ENCODE measurements around the gene PCIF1. TPM values are rescaled to one million over a fixed set of nuclear protein-coding genes. Genes with fewer than 3 reads are reported as not detected.
A peak's percentile ranks its signal among the peaks of the same experiment; 100 is the strongest.

The PCIF1 gene
- total RNA-seq, 1 donor from 2014 or later = 13.0 TPM

DNA sequence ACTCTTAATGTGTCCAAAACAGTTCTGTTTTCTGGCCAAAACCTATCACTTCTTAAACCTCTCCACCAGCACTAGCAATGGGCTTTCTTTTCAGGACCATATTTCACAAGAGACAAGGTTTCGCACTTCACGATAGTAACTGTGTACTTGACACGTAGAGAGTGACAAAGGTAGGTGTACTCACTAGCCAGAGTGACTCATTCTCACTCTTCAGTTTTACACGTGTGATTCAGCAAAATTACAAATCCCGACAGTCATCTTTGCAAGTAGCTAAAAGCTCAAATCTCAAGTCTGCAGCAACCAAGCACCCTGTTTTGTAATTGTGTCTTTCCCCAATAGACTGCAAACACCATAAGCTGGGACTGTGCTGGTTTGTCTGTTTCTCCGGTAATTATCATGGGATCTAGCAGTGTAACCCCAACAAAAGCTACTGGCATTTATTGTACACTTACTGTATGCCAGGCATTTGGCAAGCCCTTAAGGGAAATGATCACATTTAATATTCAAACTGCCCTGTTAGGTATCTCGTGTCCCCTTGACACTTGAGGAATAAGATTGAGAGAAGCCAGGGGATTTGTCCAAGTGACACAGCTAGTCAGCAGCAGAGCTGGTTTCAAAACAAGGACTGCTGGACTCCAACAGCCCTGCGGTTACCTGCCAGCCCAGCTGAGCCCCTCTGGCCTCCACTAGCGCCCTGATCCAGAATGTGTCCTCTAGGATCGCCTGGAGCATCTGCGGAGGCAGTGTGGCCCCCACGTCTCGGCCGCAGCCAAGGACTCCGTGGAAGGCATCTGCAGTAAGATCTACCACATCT is 9.9 kb downstream of the PCIF1 start:
- H3K4me3 ChIP-seq (ENCODE audit: insufficient read depth, low read depth, low read length) = no peak overlapping the region
- H3K4me1 ChIP-seq (ENCODE audit: insufficient read depth, low read length) = peaks cover 4% of the 10 kb centered on the region
- Mint-ChIP-seq H3K27me3 (ENCODE audit: low read depth, unreplicated experiment) (no peaks in the 10 kb centered on the region), H3K36me3 (ENCODE audit: low read depth, unreplicated experiment) (peaks cover 35% of the 10 kb centered on the region), H3K4me1 (ENCODE audit: low read depth, unreplicated experiment) (peaks cover 8% of the 10 kb centered on the region), H3K4me3 (ENCODE audit: unreplicated experiment) (no peak overlapping the region), H3K27ac (ENCODE audit: unreplicated experiment) (peak overlapping the region; percentile 77), H3K9me3 (ENCODE audit: unreplicated experiment) (no peaks in the 10 kb centered on the region)
- peak overlapping the region; percentile 1 for H3K27ac ChIP-seq (ENCODE audit: low read depth, low read length)
- no peak for FAIRE-seq
- no peak overlapping the region for H3K4me2 ChIP-seq (ENCODE audit: low read length)
- TF ChIP-seq EZH2 (IDR thresholded peaks at IDR 0.05; ENCODE audit: insufficient read depth, low read length) = no peak
- TF ChIP-seq, protein P1, sequence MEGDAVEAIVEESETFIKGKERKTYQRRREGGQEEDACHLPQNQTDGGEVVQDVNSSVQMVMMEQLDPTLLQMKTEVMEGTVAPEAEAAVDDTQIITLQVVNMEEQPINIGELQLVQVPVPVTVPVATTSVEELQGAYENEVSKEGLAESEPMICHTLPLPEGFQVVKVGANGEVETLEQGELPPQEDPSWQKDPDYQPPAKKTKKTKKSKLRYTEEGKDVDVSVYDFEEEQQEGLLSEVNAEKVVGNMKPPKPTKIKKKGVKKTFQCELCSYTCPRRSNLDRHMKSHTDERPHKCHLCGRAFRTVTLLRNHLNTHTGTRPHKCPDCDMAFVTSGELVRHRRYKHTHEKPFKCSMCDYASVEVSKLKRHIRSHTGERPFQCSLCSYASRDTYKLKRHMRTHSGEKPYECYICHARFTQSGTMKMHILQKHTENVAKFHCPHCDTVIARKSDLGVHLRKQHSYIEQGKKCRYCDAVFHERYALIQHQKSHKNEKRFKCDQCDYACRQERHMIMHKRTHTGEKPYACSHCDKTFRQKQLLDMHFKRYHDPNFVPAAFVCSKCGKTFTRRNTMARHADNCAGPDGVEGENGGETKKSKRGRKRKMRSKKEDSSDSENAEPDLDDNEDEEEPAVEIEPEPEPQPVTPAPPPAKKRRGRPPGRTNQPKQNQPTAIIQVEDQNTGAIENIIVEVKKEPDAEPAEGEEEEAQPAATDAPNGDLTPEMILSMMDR (IDR thresholded peaks at IDR 0.05; ENCODE audit: insufficient read depth, low read depth, low read length) = no peak
- no peaks in the 10 kb centered on the region for H3K27me3 ChIP-seq (ENCODE audit: insufficient read depth, low read length)
- H3K79me2 ChIP-seq (ENCODE audit: insufficient read depth, low read length) = no peaks in the 10 kb centered on the region
- H4K20me1 ChIP-seq (ENCODE audit: insufficient read depth, low read length) = peaks cover 15% of the 10 kb centered on the region
- no peak overlapping the region for H2AFZ ChIP-seq (ENCODE audit: low read depth, low read length)
- peak; percentile 67 for DNase-seq (ENCODE audit: low read depth)
- peaks cover 33% of the 10 kb centered on the region for H3K36me3 ChIP-seq (ENCODE audit: insufficient read depth, low read length)
- no peaks in the 10 kb centered on the region for H3K9me3 ChIP-seq (ENCODE audit: insufficient read depth, low read depth, low read length)
- H3K9ac ChIP-seq (ENCODE audit: low read length) = peak overlapping the region; percentile 21

DNA sequence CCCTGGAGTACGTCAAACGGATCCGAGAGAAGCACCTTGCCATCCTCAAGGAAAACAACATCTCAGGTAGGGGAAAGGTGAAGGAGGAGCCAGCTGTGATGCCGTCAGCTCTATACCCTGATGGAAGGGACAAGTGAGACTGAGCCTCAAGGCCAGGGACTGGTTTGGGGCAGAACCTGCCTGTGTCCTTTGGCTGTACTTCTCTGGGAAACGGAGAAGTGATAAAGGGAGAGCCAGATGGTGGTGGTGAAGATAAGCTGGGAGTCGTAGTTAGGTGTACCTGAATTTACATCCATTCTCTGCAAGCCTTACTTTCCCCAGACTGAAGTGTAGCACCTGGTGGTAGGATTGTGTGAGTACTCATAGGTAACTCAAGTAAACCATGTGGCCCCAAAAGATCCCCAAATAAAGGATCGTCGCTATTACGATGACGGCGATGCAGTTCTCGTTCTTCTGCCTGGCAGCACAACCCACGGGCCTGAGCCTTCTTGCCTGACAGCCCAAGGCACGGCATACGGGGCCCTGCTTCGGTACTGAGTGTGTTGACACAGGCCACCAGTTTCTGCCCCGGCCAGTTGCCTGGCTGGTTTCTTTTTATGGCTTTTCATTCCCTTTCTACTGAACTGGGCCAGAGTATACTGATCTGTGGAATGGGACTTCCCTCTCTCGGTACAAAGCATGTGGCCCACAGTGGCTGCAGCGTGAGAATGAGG is 10.6 kb downstream of the PCIF1 start:
- TF ChIP-seq, protein P1 (IDR thresholded peaks at IDR 0.05; ENCODE audit: insufficient read depth, low read depth, low read length) = peak; percentile 14
- no peak for TF ChIP-seq EZH2 (IDR thresholded peaks at IDR 0.05; ENCODE audit: insufficient read depth, low read length)
- DNase-seq (ENCODE audit: low read depth) = no peak

More for the DNA sequence above, 10.6 kb downstream of the PCIF1 start:
- H2AFZ ChIP-seq (ENCODE audit: low read depth, low read length) = no peak overlapping the region
- no peak overlapping the region for H3K4me2 ChIP-seq (ENCODE audit: low read length)
- H3K4me3 ChIP-seq (ENCODE audit: insufficient read depth, low read depth, low read length) = no peak overlapping the region
- H3K27ac Mint-ChIP-seq (ENCODE audit: unreplicated experiment) = no peak overlapping the region
- peaks cover 28% of the 10 kb centered on the region for H3K36me3 Mint-ChIP-seq (ENCODE audit: low read depth, unreplicated experiment)
- no peak overlapping the region for H3K9ac ChIP-seq (ENCODE audit: low read length)
- no peaks in the 10 kb centered on the region for H3K9me3 ChIP-seq (ENCODE audit: insufficient read depth, low read depth, low read length)
- H3K79me2 ChIP-seq (ENCODE audit: insufficient read depth, low read length) = no peaks in the 10 kb centered on the region
- no peaks in the 10 kb centered on the region for H3K27me3 Mint-ChIP-seq (ENCODE audit: low read depth, unreplicated experiment)
- H3K4me1 ChIP-seq (ENCODE audit: insufficient read depth, low read length) = peaks cover 4% of the 10 kb centered on the region
- H3K27ac ChIP-seq (ENCODE audit: low read depth, low read length) = no peak overlapping the region
- FAIRE-seq = no peak
- H4K20me1 ChIP-seq (ENCODE audit: insufficient read depth, low read length) = peaks cover 15% of the 10 kb centered on the region
- H3K9me3 Mint-ChIP-seq (ENCODE audit: unreplicated experiment) = no peaks in the 10 kb centered on the region
- peaks cover 8% of the 10 kb centered on the region for H3K4me1 Mint-ChIP-seq (ENCODE audit: low read depth, unreplicated experiment)
- H3K4me3 Mint-ChIP-seq (ENCODE audit: unreplicated experiment) = no peak overlapping the region
- no peaks in the 10 kb centered on the region for H3K27me3 ChIP-seq (ENCODE audit: insufficient read depth, low read length)
- H3K36me3 ChIP-seq (ENCODE audit: insufficient read depth, low read length) = peaks cover 29% of the 10 kb centered on the region

All from astrocyte (in vitro differentiated cells and primary cell).